Fibroblast of lung (primary cell): ENCODE data around the gene ADGRF3.

Source experiments
- CTCF ChIP-seq, 2 donors: IDR thresholded peaks in 1 of 2; conservative IDR thresholded peaks in 1 of 2; 1 replicate in 1 of 2; 2 replicates in 1 of 2; pipeline ENCODE4 v1.5.1; 2011 to 2012; ENCODE audit warnings: low read length in 2 of 2, control low read depth in 1 of 2, inconsistent platforms in 1 of 2, low read depth in 1 of 2, mild to moderate bottlenecking in 1 of 2
- EZH2 ChIP-seq: IDR thresholded peaks from 2 replicates; pipeline ENCODE4 v1.5.1; 2012; ENCODE audit warnings: low read length, control low read depth, mild to moderate bottlenecking; ENCODE audit errors: missing control alignments

- TF ChIP-seq CTCF (conservative IDR thresholded peaks at IDR 0.05 in 1 of 2, IDR thresholded peaks at IDR 0.05 in 1 of 2; ENCODE audit: low read depth in 1 of 2, low read length in 2 of 2) (no peak), EZH2 (no peak)
Observed at GRCh38 chr2:26384183-26384582, 37.6 kb upstream of the ADGRF3 start.
